HG03520 (cell line): ENCODE data around the gene PRSS1.
"Not testable (repeated sequence)": the region's sequence is repeated elsewhere in the genome, so short reads cannot be mapped to it uniquely, and the experiment has no call there.

Source experiments
- ATAC-seq: cut with Tn5 transposase; IDR thresholded peaks from one replicate; pipeline ENCODE4 v1.9.1; 2021; ENCODE audit warnings: mild to moderate bottlenecking, moderate library complexity; ENCODE audit not compliant: unreplicated experiment

PRSS1 gene

GRCh38 chr7:142749218-142749993 lies at the start of gene PRSS1:
Gene PRSS1, plus strand, starts transcription at chr7:142749472. Its CDS starts 13 bp downstream, at chr7:142749485.
- no peak for ATAC-seq

DNA sequence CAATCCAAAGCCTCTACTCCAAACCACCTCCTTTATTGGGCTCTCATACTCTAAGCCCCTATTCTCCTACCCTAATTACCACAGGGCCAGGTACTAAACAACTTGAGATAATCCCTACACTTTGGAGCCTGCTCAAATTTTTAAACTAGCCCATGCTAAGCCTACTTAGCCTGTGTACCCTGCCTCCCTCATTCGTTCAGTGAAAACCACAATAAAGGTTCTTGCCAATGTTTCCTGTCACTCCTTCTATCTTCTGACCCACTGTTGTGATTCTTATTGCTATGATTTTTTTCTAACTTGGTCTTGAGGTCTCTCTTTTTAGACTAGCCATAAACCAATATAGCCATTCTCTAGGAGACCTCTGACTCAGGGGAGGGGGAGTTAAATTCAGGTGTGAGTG lies 48.3 kb upstream of the PRSS1 start:
- ATAC-seq = not testable (repeated sequence)

DNA sequence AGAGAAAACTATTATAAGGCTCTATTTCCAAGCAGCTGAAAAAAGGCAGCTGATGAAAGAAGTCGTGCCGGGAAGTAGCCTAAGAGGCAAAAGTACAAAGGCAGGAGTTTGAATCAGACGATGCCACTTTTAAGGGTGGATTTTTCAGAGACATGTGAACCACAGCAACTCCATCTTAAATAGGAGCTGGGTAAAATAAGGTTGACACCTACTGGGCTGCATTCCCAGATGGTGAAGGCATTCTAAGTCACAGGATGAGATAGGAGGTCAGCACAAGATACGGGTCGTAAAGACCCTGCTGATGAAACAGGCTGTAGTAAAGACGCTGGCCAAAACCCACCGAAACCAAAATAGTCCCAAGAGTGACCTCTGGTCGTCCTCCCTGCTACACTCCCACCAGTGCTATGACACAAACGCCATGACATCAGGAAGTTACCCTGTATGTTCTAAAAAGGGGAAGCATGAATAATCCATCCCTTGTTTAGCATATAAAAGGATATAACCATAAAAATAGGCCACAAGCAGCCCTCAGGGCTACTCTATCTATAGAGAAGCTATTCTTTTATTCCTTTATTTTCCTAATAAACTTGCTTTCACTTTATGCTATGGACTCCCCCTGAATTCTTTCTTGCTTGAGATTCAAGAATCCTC lies 45.5 kb upstream of the PRSS1 start:
- ATAC-seq = no peak

DNA sequence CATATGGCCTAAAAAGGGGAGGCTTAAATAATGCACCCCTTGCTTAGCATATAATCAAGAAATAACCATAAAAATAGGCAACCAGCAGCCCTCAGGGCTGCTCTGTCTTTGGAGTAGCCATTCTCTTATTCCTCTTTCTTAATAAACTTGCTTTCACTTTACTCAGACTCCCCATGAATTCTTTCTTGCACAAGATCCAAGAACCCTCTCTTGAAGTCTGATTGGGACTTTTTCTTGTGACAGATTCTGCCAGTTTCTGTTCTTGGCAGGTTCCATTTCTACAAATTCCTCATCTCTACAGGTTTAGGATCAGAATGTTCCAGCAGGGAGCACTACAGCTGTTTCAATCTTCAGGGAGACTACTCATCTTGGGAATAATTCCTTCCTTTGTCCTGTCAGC lies 40.5 kb upstream of the PRSS1 start:
- not testable (repeated sequence) for ATAC-seq

- ATAC-seq = no peak
Measured at GRCh38 chr7:142709921-142710320, 39.4 kb upstream of the PRSS1 start.

DNA sequence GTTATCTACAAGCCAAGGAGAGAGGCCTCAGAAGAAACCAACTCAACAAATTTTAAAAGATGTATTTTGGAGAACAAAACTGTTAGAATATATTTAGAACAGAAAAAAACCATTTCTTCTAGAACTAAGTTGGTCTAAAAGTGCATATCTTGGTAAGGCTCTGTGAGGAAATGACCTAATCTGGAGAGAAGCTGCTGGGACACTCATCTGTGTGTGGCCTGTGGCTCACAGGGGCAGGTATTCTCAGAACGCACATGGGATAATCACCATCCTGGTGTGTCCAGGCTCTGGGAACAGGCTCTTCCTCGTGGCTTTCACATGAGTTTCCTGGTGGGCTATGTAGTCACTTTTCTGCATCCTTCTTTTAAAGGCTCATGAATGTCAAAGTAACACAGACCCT lies 38.1 kb upstream of the PRSS1 start:
- ATAC-seq = no peak

DNA sequence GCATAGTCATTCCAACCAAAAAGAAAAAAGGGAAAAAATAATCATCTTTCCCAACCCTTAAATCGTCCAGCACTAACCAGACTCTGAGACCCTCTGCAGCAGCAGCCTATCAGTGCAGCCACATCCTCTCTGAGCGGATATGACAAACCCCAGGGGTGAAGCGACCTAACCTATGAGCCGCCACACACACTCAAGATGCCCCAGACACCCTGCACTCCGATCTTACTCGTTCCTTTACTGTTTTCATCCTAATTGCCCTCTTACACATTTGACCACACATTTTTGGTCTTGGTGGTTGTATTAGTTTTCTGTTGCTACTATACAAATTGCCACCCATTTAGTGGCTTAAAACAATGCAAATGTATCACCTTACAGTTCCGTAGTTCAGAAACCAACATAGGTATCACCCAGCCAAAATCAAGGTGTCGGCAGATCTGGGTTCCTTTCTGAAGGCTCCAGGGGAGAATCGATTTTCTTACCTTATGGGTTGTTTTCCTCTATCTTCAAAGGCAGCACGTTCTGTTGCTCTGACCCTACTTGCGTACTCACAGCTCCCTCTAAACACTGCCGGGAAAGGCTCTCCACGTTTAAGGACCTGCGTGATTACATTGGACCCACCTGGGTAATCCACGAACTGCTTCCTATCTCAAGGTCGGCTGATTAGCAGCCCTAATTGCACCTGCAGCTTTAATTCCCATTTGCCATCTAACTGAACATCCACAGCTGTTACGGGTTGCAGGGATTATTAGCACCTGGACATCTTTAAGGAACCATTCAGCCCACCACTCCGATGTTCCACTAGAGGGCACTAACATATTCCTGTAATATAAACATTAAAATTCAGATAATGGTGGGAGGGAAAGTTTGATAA lies 37.3 kb upstream of the PRSS1 start:
- ATAC-seq = no peak

DNA sequence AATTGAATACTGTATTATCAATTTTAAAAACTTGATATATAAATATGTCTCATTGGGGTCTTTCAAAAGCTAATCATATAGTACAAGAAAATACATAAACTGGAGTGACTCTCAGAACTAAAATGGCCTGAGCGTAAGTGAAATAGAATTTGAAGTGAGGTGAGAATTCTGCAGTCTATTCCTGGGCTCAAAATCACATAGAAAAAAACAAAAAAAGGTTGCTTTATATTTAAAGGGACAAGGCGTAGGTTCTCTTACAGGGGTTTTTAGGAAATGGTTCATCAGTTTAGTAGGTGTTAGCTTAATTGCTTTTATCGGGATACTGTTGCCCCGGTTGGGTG lies 36.7 kb upstream of the PRSS1 start:
- no peak for ATAC-seq

DNA sequence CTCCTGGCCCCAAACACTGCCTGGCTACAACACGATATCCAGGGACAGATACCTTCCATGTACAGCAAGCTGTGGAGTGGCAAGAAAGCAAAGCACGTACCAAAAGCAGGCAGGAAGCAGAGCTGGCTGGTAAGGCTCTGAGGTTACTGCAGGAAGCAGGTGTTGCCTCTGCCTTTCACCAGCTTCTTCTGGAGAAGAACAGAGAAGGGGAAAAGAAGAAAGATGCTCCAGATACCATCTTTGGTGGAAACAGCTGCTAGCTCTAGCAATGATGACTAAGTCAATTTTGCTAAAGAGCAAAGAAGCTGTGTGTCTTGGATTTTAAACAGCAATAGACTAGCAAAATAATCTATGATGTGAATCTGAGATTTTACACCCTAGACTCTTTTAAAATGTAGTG lies 34.9 kb upstream of the PRSS1 start:
- no peak for ATAC-seq

GRCh38 chr7:142716596-142716995 lies 32.7 kb upstream of the PRSS1 start:
- no peak for ATAC-seq

DNA sequence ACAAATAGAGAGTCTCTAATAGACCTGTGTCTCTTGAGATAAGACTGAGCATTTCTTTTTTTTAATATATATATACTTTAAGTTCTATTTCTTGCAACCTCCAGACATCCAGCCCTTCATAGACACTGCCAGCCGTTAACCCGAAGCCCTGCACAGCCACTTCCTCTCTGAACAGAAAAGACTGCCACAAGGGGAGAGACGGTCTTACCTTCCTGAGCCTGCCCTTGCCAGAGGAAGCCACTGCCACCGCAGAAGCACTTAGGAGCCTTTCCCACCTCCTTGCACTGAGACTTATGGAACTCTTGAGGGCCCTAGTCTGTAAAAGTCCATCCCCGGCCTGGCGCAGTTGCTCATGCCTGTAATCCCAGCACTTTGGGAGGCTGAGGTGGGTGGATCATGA lies 31.8 kb upstream of the PRSS1 start:
- ATAC-seq = no peak

DNA sequence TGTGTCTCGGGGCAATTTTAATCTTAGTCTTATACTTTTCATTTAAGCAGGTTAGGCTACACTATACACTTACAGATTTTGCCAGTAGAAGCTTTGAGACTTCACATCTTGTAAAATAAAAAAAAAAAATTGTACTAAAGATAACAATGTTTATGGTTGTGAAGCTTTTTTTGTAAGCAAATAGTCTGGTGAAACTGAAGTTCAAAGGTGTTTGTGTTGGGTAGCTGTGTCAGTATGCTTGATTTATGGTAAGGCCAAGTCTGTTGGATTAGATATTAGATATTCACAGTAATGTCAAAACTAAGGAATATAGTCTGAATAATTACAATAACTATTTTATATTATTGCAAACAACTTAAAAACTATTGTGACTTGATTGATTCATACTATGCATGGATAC lies 31.0 kb upstream of the PRSS1 start:
- no peak for ATAC-seq

DNA sequence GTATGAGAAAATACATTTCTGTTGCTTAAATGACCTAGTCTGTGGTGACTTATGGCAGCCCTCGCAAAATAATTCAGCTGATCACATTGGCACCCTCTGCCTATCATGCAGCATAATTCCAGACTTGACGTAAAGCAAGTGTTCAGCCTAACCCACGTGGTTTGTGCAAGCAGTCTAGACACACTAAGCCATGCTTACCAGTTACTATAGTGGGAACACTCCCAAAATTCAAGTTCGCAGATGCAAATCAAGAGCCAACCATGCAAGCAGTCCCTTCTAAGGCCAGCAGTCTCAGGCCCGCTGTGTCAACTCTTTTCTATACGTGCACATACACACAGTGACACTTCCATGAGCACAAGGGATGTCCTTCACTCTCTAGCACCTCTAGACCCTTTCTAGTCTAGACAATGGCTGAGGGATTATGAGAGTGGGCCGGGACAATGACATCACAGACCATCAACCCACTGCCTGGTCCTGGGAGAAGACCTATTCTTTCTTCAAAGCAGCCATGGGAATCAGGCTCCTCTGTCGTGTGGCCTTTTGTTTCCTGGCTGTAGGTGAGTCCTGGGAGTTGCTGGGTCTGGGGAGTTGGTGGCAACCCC lies 29.0 kb upstream of the PRSS1 start:
- no peak for ATAC-seq

DNA sequence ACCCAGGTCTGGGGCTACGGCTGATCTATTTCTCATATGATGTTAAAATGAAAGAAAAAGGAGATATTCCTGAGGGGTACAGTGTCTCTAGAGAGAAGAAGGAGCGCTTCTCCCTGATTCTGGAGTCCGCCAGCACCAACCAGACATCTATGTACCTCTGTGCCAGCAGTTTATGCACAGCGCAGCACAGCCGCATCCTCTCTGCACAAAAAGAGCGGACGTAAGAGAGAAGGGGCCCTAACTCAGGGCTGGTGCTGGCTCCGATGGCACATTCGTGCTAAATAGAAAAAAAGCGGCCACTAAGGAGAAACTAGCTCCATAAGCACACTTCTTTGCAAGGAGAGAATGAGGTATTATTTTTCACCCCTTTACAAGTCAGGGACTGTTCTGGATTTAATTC lies 28.3 kb upstream of the PRSS1 start:
- ATAC-seq = no peak

GRCh38 chr7:142722248-142722794 lies 27.0 kb upstream of the PRSS1 start:
- ATAC-seq = no peak

- ATAC-seq = peak; percentile 89
Measured at GRCh38 chr7:142733271-142733670, 16.0 kb upstream of the PRSS1 start.

GRCh38 chr7:142739923-142740492 lies 9.3 kb upstream of the PRSS1 start:
- ATAC-seq = peak; percentile 96

GRCh38 chr7:142740786-142741185 lies 8.5 kb upstream of the PRSS1 start:
- ATAC-seq = no peak

DNA sequence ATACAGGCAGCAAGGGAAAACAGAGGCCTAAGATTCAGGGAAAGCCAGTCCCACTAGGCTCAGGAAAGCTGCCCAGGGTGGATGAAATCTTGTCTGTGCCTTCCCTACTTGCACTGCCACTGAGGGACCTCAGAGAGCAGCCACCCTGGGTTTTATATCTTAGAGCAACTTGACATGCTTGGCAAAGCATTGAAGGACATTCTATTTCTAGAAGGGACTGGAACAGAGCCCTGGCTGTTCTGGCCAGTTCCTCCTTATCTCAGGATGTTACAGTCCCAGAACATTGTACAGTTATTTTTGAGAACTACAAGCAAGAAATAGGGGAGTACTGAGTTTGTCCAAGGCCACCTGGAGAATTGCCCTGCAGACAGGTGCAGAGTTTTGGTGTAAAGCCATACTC lies 7.3 kb upstream of the PRSS1 start:
- ATAC-seq = not testable (repeated sequence)

GRCh38 chr7:142745091-142745635 lies 4.1 kb upstream of the PRSS1 start:
- ATAC-seq = no peak
